Peyer's patch (tissue), 4 donors: ENCODE measurements around the gene TCF7. TPM values are rescaled to one million over a fixed set of nuclear protein-coding genes. Genes with fewer than 3 reads are reported as not detected.

Source experiments
- DNase-seq, 3 donors: peaks; one replicate each; pipeline ENCODE4 v3.0.0-alpha.2; 2017 to 2019
- H3K27ac ChIP-seq, 4 donors: fragments of 200-600 bp; sonication (generic); one replicate each; pipeline ENCODE4 v1.5.1; 2016 to 2019
- H3K27me3 ChIP-seq, 2 donors: fragments of 200-600 bp; sonication (generic); one replicate each; pipeline ENCODE4 v1.5.1; 2019
- H3K36me3 ChIP-seq, 3 donors: fragments of 200-600 bp; sonication (generic); one replicate each; pipeline ENCODE4 v1.5.1; 2016 to 2019
- H3K4me1 ChIP-seq, 4 donors: fragments of 200-600 bp; sonication (generic); one replicate each; pipeline ENCODE4 v1.5.1; 2016 to 2019
- H3K4me3 ChIP-seq, 4 donors: fragments of 200-600 bp; sonication (generic); 1 replicate in 3 of 4; 2 replicates in 1 of 4; pipeline ENCODE4 v1.5.1; 2016 to 2019; ENCODE audit warnings: mild to moderate bottlenecking in 1 of 4
- H3K9me3 ChIP-seq, 4 donors: fragments of 200-600 bp; sonication (generic); one replicate each; pipeline ENCODE4 v1.5.1; 2016 to 2019; ENCODE audit warnings: mild to moderate bottlenecking in 1 of 4
- POLR2A ChIP-seq, 2 donors: fragments of 450-650 bp; IDR thresholded peaks; one replicate each; pipeline ENCODE4 v1.5.1; 2017; ENCODE audit warnings: antibody characterized with exemption in 2 of 2, mild to moderate bottlenecking in 2 of 2, moderate library complexity in 2 of 2
- total RNA-seq, 4 donors: library from RNA; depleted of rRNA; stranded (reverse); fragments of >200 nt; gene quantifications; one replicate each; pipeline ENCODE4 v1.1.0, GENCODE V29; 2016
- TF ChIP-seq, protein P1 (sequence below), 6 experiments: fragments of 450-650 bp in 4 of 6; fragments of 200-600 bp in 2 of 6; sonication (generic) in 1 of 6; IDR thresholded peaks; one replicate each; pipeline ENCODE4 v1.5.1; 2017 to 2019; ENCODE audit warnings: antibody characterized with exemption in 6 of 6, mild to moderate bottlenecking in 3 of 6, moderate library complexity in 1 of 6

TCF7 gene
- total RNA-seq, 4 donors from 2014 or later = 11.8 to 32.2 (median 22.0) TPM

DNA sequence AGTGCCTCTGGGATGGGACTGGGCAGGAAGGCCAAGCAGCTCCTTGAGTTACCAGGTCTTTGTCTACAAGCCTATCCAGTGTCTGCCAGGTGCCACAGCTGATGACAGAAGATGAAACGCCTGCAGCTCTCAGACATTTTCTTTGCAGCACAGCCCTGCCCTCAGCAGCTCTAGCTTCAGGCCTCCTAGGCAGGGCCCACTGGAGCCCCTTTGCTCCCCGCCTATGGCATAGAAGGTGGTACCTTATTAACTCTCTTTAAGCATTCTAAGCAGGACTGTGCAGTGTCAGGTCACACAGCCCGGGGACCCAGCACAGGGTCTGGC, 63.6 kb downstream of the TCF7 start:
- TF ChIP-seq, protein P1, sequence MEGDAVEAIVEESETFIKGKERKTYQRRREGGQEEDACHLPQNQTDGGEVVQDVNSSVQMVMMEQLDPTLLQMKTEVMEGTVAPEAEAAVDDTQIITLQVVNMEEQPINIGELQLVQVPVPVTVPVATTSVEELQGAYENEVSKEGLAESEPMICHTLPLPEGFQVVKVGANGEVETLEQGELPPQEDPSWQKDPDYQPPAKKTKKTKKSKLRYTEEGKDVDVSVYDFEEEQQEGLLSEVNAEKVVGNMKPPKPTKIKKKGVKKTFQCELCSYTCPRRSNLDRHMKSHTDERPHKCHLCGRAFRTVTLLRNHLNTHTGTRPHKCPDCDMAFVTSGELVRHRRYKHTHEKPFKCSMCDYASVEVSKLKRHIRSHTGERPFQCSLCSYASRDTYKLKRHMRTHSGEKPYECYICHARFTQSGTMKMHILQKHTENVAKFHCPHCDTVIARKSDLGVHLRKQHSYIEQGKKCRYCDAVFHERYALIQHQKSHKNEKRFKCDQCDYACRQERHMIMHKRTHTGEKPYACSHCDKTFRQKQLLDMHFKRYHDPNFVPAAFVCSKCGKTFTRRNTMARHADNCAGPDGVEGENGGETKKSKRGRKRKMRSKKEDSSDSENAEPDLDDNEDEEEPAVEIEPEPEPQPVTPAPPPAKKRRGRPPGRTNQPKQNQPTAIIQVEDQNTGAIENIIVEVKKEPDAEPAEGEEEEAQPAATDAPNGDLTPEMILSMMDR (IDR thresholded peaks at IDR 0.05) = no peak
- TF ChIP-seq POLR2A (IDR thresholded peaks at IDR 0.05) = no peak
- Histone ChIP-seq H3K36me3 (peaks cover 0 to 6% (median 0%) of the 10 kb centered on the region in 3 donors), H3K27ac (peak overlapping the region in 3 of 4 donors; percentile 92 to 99 (median 99)), H3K27me3 (no peaks in the 10 kb centered on the region), H3K4me1 (peaks cover 0 to 31% (median 4%) of the 10 kb centered on the region in 4 donors), H3K9me3 (no peaks in the 10 kb centered on the region), H3K4me3 (peak overlapping the region in 1 of 4 donors; percentile 84)
- no peak for DNase-seq

DNA sequence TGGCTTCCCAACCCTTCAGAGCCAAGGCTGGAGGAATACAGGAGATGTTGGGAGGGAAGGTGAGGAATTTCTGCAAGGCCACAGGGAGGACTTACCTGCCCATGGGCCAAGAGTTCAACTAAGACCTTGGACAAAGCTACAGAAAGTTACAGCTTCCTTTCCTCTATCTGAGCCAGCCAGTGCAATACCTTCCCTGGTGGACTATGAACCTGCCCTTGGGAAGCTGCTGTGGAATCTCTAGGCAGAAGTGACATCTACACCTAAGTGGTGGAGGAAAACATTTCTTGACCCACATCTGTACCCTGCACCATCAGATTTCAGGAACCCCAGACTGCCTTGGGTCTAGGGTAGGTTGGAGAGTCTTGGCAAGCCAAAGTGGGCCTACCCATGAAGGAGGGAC, 69.0 kb downstream of the TCF7 start:
- TF ChIP-seq POLR2A (IDR thresholded peaks at IDR 0.05) = no peak
- TF ChIP-seq, protein P1 (IDR thresholded peaks at IDR 0.05) = no peak
- Histone ChIP-seq H3K27ac (peak overlapping the region in 2 of 4 donors; percentile 46 to 68), H3K36me3 (no peaks in the 10 kb centered on the region), H3K9me3 (no peaks in the 10 kb centered on the region), H3K27me3 (no peaks in the 10 kb centered on the region), H3K4me1 (peaks cover 0 to 5% (median 0%) of the 10 kb centered on the region in 4 donors), H3K4me3 (no peak overlapping the region)
- peak in 1 of 3 donors; percentile 65 for DNase-seq

DNA sequence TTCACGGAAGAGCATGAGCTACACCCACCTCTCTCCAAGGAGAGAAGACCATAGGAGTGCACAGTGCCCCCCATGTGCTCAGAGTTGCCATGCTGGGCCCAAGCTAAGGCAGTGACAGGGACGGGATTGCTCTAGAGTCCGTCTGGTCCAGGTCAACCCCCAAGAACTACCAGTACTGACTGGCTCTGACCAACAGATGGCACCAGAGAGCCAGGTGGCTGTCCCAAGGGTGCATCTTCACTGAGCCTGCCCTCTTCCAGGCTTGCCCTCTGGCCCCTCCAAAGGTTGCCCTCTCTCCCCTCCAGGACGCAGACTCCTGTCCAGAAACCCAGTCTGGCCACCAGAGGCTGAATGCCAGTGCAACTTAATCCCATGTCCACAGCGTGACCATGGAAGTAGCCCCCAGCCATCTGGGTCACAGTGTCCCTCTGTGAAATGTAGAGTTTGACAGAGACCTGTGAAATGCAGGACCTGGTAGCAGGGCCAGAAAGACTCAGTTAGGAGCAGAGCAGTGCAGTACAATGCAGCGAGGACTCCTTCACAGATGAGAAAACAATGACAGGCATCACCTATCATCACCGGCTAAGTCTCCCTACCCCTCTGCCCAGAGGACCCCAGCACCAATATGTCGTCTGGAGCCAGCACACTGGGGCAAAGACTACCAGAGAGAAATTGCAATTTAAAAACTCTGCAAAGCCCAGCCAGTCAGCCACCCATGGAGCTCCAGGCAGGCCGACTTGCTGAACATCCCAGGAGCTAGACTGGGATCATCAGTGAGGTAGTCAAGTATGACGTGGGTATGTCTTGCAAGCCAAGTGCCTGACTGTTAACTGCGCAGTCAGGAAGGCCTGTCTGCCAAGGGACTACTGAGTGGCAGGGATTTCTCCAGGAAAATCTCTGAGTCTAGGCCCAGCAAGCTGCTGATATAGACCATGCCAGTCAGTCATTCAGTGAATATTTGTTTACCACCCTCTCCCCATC, 70.0 kb downstream of the TCF7 start:
- Histone ChIP-seq H3K27me3 (no peaks in the 10 kb centered on the region), H3K36me3 (no peaks in the 10 kb centered on the region), H3K4me3 (no peak overlapping the region), H3K4me1 (peaks cover 0 to 5% (median 0%) of the 10 kb centered on the region in 4 donors), H3K9me3 (no peaks in the 10 kb centered on the region), H3K27ac (peak overlapping the region in 2 of 4 donors; percentile 46 to 68)
- DNase-seq = peak; percentile 66 to 89 (median 81)
- no peak for TF ChIP-seq POLR2A (IDR thresholded peaks at IDR 0.05)
- TF ChIP-seq, protein P1 (IDR thresholded peaks at IDR 0.05) = peak; percentile 55 to 93 (median 90)

DNA sequence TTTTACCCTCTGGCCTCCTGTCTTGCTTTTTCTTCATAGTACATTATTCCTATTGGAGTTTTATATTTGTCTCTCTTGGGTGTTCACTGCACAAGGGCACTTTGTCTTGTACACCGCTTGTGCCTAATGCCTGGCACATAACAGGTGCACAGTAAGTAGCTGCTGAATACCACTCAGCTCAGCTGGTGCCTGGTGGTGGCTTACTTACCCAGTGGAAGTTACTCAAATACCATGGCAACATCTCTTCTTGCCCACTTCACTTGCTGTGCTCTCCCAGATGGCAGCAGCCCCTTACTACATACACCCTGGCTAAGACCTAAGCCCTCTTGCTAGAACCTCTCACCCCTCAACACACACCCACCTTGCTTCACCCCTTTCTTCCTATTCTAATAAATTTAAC, 73.6 kb downstream of the TCF7 start:
- Histone ChIP-seq H3K9me3 (no peaks in the 10 kb centered on the region), H3K27me3 (no peaks in the 10 kb centered on the region), H3K36me3 (no peaks in the 10 kb centered on the region), H3K27ac (no peak overlapping the region), H3K4me3 (no peak overlapping the region), H3K4me1 (peaks cover 0 to 5% (median 0%) of the 10 kb centered on the region in 4 donors)
- TF ChIP-seq, protein P1 (IDR thresholded peaks at IDR 0.05) = no peak
- no peak for TF ChIP-seq POLR2A (IDR thresholded peaks at IDR 0.05)
- no peak for DNase-seq

DNA sequence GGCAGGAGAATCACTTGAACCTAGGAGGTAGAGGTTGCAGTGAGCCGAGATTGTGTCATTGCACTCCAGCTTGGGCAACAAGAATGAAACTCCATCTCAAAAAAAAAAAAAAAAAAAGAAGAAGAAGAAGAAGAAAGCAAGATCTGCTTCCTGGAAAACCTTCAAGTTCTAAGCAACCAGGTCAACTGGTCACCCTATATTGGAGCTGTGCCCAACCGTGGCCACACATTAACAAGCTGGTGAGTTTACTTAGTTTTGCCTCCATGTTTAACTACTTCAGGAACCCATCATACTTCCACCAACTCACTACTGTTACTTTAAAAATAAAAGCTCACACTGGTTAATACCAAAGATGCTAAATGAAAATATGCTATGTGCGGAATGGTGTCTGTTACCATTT, 74.5 kb downstream of the TCF7 start:
- TF ChIP-seq POLR2A (IDR thresholded peaks at IDR 0.05) = no peak
- TF ChIP-seq, protein P1 (IDR thresholded peaks at IDR 0.05) = no peak
- no peak overlapping the region for H3K4me3 ChIP-seq
- H3K4me1 ChIP-seq = peaks cover 0 to under 1% (median 0%) of the 10 kb centered on the region in 4 donors
- no peak overlapping the region for H3K27ac ChIP-seq
- no peaks in the 10 kb centered on the region for H3K9me3 ChIP-seq
- no peak for DNase-seq
- no peaks in the 10 kb centered on the region for H3K36me3 ChIP-seq
- no peaks in the 10 kb centered on the region for H3K27me3 ChIP-seq
